ENCODE measurements around the gene ATL3.
A peak's percentile ranks its signal among the peaks of the same experiment; 100 is the strongest.

The ATL3 gene, protein sequence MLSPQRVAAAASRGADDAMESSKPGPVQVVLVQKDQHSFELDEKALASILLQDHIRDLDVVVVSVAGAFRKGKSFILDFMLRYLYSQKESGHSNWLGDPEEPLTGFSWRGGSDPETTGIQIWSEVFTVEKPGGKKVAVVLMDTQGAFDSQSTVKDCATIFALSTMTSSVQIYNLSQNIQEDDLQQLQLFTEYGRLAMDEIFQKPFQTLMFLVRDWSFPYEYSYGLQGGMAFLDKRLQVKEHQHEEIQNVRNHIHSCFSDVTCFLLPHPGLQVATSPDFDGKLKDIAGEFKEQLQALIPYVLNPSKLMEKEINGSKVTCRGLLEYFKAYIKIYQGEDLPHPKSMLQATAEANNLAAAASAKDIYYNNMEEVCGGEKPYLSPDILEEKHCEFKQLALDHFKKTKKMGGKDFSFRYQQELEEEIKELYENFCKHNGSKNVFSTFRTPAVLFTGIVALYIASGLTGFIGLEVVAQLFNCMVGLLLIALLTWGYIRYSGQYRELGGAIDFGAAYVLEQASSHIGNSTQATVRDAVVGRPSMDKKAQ

DNA sequence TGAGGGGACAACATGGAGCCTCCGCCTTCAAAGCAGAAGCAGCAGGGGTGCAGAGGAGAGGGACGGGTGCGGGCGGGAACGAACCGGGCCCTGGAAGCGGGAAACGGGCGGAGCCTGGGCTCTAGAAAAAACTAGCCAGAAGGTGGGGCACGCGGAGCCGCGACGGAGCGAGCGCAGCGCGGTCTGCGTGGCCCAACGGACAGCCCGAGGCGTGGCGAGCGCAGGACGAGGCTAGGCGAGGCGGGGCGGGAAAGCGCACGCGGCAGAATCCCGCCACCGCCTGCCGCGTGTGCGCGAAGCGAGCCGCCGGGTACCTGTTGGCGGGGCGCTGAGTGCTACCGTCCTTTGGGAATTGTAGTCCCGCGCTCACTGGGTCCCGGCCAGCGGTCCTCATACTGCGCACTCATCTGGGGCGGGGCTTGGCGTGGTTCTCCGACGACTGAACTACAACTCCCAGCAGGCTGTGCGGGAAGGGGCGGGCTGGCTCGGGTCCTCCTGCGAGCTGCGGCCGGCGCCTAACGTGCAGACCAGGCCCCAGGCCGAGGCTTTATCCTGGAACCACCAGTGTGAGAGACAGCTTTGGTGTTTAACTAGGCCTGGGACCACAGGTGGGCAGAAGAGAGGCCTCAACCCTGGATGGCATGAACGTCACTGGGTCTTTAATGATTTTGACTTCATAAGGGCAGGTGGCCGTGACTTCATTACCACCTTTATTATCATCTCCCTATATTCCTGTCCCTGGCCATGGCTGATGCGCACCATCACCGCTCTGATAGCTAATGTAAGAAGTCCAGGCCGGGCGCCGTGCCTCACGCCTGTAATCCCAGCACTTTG is at the start of gene ATL3:
ATL3 (minus strand) TSS at position 55 of the 834 bp plus-strand sequence; CDS start at position 14, 41 bp downstream.
- peak within 1 kb of the TSS; percentile 69 for H3K4me3 ChIP-seq (ENCODE audit: low read length)
- TF ChIP-seq, protein P1, sequence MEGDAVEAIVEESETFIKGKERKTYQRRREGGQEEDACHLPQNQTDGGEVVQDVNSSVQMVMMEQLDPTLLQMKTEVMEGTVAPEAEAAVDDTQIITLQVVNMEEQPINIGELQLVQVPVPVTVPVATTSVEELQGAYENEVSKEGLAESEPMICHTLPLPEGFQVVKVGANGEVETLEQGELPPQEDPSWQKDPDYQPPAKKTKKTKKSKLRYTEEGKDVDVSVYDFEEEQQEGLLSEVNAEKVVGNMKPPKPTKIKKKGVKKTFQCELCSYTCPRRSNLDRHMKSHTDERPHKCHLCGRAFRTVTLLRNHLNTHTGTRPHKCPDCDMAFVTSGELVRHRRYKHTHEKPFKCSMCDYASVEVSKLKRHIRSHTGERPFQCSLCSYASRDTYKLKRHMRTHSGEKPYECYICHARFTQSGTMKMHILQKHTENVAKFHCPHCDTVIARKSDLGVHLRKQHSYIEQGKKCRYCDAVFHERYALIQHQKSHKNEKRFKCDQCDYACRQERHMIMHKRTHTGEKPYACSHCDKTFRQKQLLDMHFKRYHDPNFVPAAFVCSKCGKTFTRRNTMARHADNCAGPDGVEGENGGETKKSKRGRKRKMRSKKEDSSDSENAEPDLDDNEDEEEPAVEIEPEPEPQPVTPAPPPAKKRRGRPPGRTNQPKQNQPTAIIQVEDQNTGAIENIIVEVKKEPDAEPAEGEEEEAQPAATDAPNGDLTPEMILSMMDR (conservative IDR thresholded peaks at IDR 0.05; ENCODE audit: low read depth, low read length): no peak
- peak; percentile 76 for DNase-seq (ENCODE audit: low read depth)

DNA sequence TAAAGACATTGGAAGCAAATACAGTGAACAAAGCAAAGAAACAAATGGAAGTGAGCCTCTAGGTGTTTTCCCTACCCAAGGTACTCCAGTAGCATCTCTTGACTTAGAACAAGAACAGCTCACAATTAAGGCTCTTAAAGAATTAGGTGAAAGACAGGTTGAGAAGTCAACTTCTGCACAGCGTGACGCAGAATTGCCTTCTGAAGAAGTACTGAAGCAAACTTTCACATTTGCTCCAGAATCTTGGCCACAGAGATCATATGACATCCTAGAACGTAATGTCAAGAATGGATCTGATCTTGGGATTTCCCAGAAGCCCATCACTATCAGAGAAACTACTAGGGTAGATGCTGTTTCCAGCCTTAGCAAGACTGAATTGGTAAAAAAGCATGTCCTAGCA is 49.4 kb upstream of the ATL3 start:
- DNase-seq (ENCODE audit: low read depth): no peak
- no peak overlapping the region for H3K4me3 ChIP-seq (ENCODE audit: low read length)
- TF ChIP-seq, protein P1 (conservative IDR thresholded peaks at IDR 0.05; ENCODE audit: low read depth, low read length): no peak

DNA sequence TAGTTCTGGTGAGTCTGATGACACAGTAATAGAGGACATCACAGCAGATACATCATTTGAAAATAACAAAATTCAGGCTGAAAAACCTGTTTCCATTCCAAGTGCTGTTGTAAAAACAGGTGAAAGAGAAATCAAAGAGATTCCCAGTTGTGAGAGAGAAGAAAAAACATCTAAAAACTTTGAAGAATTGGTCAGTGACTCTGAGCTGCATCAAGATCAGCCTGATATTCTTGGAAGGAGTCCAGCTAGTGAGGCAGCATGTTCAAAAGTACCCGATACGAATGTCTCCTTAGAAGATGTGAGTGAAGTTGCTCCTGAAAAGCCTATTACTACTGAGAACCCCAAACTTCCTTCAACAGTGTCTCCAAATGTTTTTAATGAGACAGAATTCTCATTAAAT is 48.8 kb upstream of the ATL3 start:
- peak; percentile 52 for DNase-seq (ENCODE audit: low read depth)
- TF ChIP-seq, protein P1 (conservative IDR thresholded peaks at IDR 0.05; ENCODE audit: low read depth, low read length): no peak
- no peak overlapping the region for H3K4me3 ChIP-seq (ENCODE audit: low read length)

DNA sequence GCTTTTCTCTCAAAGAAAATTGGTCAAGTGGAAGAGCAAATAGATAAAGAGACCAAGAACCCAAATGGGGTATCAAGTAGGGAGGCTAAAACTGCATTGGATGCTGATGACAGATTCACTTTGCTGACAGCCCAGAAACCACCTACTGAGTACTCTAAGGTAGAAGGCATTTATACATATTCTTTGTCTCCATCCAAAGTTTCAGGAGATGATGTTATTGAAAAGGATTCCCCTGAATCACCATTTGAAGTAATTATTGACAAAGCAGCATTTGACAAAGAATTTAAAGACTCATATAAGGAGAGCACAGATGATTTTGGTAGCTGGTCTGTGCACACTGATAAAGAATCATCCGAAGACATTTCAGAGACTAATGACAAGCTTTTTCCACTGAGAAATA is 47.8 kb upstream of the ATL3 start:
- TF ChIP-seq, protein P1 (conservative IDR thresholded peaks at IDR 0.05; ENCODE audit: low read depth, low read length): no peak
- DNase-seq (ENCODE audit: low read depth): no peak
- no peak overlapping the region for H3K4me3 ChIP-seq (ENCODE audit: low read length)

DNA sequence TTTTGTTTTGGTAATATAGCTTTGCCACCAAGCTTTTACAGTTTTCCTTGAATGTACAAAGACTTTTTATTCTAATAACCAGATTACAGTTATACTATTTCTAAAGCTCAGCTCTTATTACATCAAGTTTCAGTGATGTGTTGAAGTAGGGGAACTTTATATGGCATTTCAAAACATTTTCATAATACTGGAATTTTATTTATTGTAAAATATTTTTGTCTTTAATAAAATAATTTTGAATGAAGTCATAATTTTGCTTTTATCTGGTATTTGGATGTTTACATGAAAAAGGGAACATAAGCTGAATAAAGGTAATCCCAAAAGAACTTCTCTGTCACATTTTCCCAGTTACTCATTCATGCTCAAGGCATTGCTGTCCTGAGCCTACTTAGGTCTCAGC is 44.9 kb upstream of the ATL3 start:
- TF ChIP-seq, protein P1 (conservative IDR thresholded peaks at IDR 0.05; ENCODE audit: low read depth, low read length): no peak
- no peak for DNase-seq (ENCODE audit: low read depth)
- no peak overlapping the region for H3K4me3 ChIP-seq (ENCODE audit: low read length)

DNA sequence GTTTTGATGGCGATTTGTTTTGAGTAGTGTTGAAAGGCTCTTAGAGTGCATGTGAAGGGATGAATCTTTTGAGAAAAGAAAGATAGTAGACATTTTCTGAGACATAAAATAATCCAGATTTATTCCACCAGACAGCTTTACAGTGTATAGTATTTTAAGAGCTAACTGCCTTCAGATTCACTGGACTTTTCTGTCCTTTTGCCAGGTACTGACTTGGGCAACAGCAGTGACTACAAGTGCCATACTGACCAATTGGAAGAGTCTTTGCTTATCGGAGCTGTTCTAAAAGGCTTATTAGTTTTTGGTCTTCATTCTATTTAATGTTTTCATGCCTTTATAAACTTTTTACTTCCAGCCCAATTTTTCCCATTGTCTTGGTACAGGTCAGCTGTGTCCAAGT is 42.6 kb upstream of the ATL3 start:
- no peak overlapping the region for H3K4me3 ChIP-seq (ENCODE audit: low read length)
- TF ChIP-seq, protein P1 (conservative IDR thresholded peaks at IDR 0.05; ENCODE audit: low read depth, low read length): no peak

More for the DNA sequence above, 42.6 kb upstream of the ATL3 start:
- DNase-seq (ENCODE audit: low read depth): no peak
